MG63 (cell line): ENCODE data around the gene FMR1. TPM values are rescaled to one million over a fixed set of nuclear protein-coding genes. Genes with fewer than 3 reads are reported as not detected.

ENCODE experiments used
- DNase-seq: peaks from one replicate; pipeline ENCODE4 v3.0.0-alpha.2; 2020
- H3K27me3 ChIP-seq: fragments of 250-450 bp; sonication (Bioruptor Pico); 2 replicates; pipeline ENCODE4 v1.5.1; 2020; ENCODE audit warnings: mild to moderate bottlenecking, moderate library complexity
- H3K36me3 ChIP-seq: fragments of 250-450 bp; sonication (Bioruptor Pico); 2 replicates; pipeline ENCODE4 v1.5.1; 2020; ENCODE audit warnings: mild to moderate bottlenecking, moderate library complexity
- H3K4me3 ChIP-seq: fragments of 250-450 bp; sonication (Bioruptor Pico); 2 replicates; pipeline ENCODE4 v1.5.1; 2020; ENCODE audit warnings: mild to moderate bottlenecking, moderate library complexity
- H3K9me3 ChIP-seq: fragments of 250-450 bp; sonication (Bioruptor Pico); 2 replicates; pipeline ENCODE4 v1.5.1; 2020; ENCODE audit warnings: mild to moderate bottlenecking, moderate library complexity
- total RNA-seq: library from RNA; depleted of rRNA; stranded (reverse); fragments of >200 nt; shearing (Covaris generic); gene quantifications from 2 replicates; pipeline ENCODE4 v1.2.3, GENCODE V29; 2014; ENCODE audit warnings: low replicate concordance

Gene FMR1
- total RNA-seq, 1 experiment from 2014 or later = 20.3 TPM

DNA sequence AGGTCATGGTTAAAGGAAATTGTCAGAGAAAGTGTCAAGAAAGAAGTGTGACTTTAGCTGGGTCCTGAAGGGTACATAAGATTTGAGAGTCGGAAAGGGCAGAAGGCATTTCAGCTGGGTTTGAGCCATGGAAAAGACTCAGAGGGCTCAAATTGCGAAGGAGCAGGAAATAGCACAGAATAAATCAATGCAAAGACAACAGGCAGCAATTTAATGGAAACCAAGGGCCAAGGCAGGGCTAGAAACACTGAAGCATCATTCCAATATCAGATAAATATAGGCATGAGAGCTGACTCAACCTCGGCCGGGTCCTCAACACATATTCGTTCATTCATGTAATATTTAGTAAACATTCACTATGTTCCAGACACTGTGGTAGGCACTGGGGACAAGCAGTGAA lies 3.6 kb upstream of the FMR1 start:
- no peak for DNase-seq
- Histone ChIP-seq H3K4me3 (no peak overlapping the region), H3K27me3 (no peaks in the 10 kb centered on the region), H3K36me3 (peaks cover under 1% of the 10 kb centered on the region; the same call in 1 of the 2 replicates), H3K9me3 (no peaks in the 10 kb centered on the region)

GRCh38 chrX:147910607-147911006 lies 1.1 kb upstream of the FMR1 start:
- H3K36me3 ChIP-seq = peaks cover 3% of the 10 kb centered on the region; the same call in 1 of the 2 replicates
- no peak overlapping the region for H3K4me3 ChIP-seq
- DNase-seq = no peak
- no peaks in the 10 kb centered on the region for H3K9me3 ChIP-seq
- H3K27me3 ChIP-seq = no peaks in the 10 kb centered on the region

GRCh38 chrX:147912093-147912801 lies 528 bp downstream of the FMR1 start:
- H3K4me3 ChIP-seq = peak overlapping the region; percentile 70
- H3K27me3 ChIP-seq = no peaks in the 10 kb centered on the region
- H3K36me3 ChIP-seq = peaks cover 3% of the 10 kb centered on the region; the same call in 1 of the 2 replicates
- no peaks in the 10 kb centered on the region for H3K9me3 ChIP-seq
- DNase-seq = peak; percentile 18

- no peak for DNase-seq
- Histone ChIP-seq H3K4me3 (peak overlapping the region; percentile 70), H3K27me3 (no peaks in the 10 kb centered on the region), H3K36me3 (peaks cover 3% of the 10 kb centered on the region; the same call in 1 of the 2 replicates), H3K9me3 (no peaks in the 10 kb centered on the region)
Measured at GRCh38 chrX:147913570-147913969, 1.9 kb downstream of the FMR1 start.

DNA sequence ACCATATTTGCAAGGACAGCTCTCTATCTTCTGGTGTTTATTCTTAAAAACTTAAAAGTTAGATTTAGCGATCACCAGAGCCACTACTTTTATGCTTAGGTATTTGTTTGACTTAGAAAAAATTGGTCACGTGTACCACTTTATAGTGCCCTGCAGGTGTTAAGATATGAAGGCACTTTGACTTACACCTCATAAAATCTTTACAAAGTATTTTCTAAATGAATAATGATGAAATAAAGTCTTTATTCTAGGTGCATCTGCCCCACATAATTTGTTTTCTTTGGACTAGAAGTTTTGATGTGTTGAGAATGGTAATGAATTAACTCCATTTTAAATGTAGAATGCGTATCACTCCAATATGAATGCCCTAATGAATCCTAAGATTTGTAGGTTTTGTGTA lies 2.9 kb downstream of the FMR1 start:
- Histone ChIP-seq H3K4me3 (no peak overlapping the region; the same call in 1 of the 2 replicates), H3K36me3 (peaks cover 3% of the 10 kb centered on the region; the same call in 1 of the 2 replicates), H3K27me3 (no peaks in the 10 kb centered on the region), H3K9me3 (no peaks in the 10 kb centered on the region)
- DNase-seq = no peak

- Histone ChIP-seq H3K9me3 (no peaks in the 10 kb centered on the region), H3K36me3 (peaks cover 3% of the 10 kb centered on the region; the same call in 1 of the 2 replicates), H3K4me3 (no peak overlapping the region), H3K27me3 (no peaks in the 10 kb centered on the region)
- DNase-seq = no peak
Measured at GRCh38 chrX:147916375-147916968, 4.8 kb downstream of the FMR1 start.

GRCh38 chrX:147917700-147918695 lies 6.3 kb downstream of the FMR1 start:
- H3K4me3 ChIP-seq = no peak overlapping the region
- no peaks in the 10 kb centered on the region for H3K27me3 ChIP-seq
- DNase-seq = no peak
- H3K36me3 ChIP-seq = peaks cover 3% of the 10 kb centered on the region; the same call in 1 of the 2 replicates
- H3K9me3 ChIP-seq = no peaks in the 10 kb centered on the region

DNA sequence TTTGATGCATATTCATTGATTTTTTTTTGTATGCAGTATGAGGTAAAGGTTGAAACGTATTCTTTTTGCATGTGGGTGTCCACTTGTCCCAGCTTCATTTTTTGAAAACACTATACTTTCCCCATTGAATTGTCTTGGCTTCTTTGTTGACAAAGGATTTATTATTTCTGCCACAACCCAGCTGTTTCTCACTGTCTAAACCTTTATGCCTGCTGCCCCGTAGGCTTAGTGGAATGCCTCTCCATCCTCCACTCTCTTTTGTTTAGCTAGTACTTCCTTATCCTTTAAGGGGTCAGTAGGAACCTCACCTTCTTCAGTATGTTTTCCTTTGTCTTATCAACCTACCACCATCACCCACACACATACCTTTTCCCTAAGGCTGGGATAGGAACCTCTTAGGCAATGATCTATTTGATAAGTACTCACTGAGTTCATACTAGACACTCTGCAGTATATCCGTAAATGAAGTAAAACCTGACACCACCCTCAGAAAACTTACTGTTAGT lies 8.5 kb downstream of the FMR1 start:
- Histone ChIP-seq H3K9me3 (no peaks in the 10 kb centered on the region), H3K4me3 (no peak overlapping the region), H3K36me3 (no peaks in the 10 kb centered on the region), H3K27me3 (no peaks in the 10 kb centered on the region)
- DNase-seq = no peak

DNA sequence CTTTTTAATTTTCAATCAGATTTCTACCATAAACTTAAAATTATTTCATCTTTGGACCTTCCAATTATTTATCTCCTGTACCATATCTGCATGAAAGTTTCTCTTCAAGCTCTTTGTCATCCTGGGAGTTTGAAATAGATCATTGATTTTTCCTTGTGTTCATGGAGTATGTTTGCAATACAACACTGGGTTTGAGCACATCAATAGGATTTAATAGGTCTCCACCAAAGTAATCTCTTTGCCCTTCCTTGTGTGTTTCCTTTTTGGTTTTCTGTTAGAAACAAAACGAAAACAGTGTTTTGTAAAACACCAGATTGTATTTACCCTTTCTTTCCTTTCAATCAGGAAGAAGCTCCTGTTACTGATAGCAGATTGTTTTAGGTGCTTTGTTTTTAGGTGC lies 11.9 kb downstream of the FMR1 start:
- Histone ChIP-seq H3K36me3 (no peaks in the 10 kb centered on the region), H3K27me3 (no peaks in the 10 kb centered on the region), H3K4me3 (no peak overlapping the region), H3K9me3 (no peaks in the 10 kb centered on the region)
- DNase-seq = no peak

GRCh38 chrX:147927256-147927655 lies 15.5 kb downstream of the FMR1 start:
- H3K4me3 ChIP-seq = no peak overlapping the region
- no peaks in the 10 kb centered on the region for H3K9me3 ChIP-seq
- H3K36me3 ChIP-seq = peaks cover 4% of the 10 kb centered on the region; the same call in 1 of the 2 replicates
- no peaks in the 10 kb centered on the region for H3K27me3 ChIP-seq
- DNase-seq = no peak

GRCh38 chrX:147933815-147934214 lies 22.1 kb downstream of the FMR1 start:
- peaks cover 21% of the 10 kb centered on the region for H3K36me3 ChIP-seq
- no peak overlapping the region for H3K4me3 ChIP-seq
- H3K9me3 ChIP-seq = no peaks in the 10 kb centered on the region
- no peak for DNase-seq
- H3K27me3 ChIP-seq = no peaks in the 10 kb centered on the region

GRCh38 chrX:147935156-147935758 lies 23.5 kb downstream of the FMR1 start:
- Histone ChIP-seq H3K9me3 (no peaks in the 10 kb centered on the region), H3K4me3 (no peak overlapping the region), H3K27me3 (no peaks in the 10 kb centered on the region), H3K36me3 (peaks cover 21% of the 10 kb centered on the region)
- no peak for DNase-seq

- DNase-seq = no peak
- Histone ChIP-seq H3K27me3 (no peaks in the 10 kb centered on the region), H3K4me3 (no peak overlapping the region), H3K36me3 (peaks cover 9% of the 10 kb centered on the region), H3K9me3 (no peaks in the 10 kb centered on the region)
Measured at GRCh38 chrX:147945286-147945685, 33.6 kb downstream of the FMR1 start.

DNA sequence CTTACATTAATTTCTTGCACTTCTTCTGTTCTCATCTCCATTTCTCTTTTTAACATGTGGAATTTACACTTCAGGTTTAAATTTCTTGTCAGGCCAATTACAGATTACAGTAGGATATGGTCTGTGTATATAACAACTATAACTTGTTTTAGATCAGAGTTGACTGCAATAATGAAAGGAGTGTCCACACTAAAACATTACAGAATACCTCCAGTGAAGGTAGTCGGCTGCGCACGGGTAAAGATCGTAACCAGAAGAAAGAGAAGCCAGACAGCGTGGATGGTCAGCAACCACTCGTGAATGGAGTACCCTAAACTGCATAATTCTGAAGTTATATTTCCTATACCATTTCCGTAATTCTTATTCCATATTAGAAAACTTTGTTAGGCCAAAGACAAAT lies 36.8 kb downstream of the FMR1 start:
- no peaks in the 10 kb centered on the region for H3K9me3 ChIP-seq
- H3K36me3 ChIP-seq = peaks cover 5% of the 10 kb centered on the region
- no peaks in the 10 kb centered on the region for H3K27me3 ChIP-seq
- DNase-seq = no peak
- no peak overlapping the region for H3K4me3 ChIP-seq

DNA sequence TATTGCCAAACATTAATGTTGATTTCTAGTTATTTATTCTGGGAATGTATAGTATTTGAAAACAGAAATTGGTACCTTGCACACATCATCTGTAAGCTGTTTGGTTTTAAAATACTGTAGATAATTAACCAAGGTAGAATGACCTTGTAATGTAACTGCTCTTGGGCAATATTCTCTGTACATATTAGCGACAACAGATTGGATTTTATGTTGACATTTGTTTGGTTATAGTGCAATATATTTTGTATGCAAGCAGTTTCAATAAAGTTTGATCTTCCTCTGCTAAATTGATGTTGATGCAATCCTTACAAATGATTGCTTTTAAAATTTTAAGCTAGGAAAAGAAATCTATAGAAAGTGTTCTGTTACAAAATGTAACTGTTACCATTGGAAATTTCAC lies 38.6 kb downstream of the FMR1 start:
- Histone ChIP-seq H3K4me3 (no peak overlapping the region), H3K36me3 (peaks cover 5% of the 10 kb centered on the region)

GRCh38 chrX:147953976-147954375 lies 42.3 kb downstream of the FMR1 start:
- Histone ChIP-seq H3K27me3 (no peaks in the 10 kb centered on the region), H3K36me3 (no peaks in the 10 kb centered on the region; the same call in 1 of the 2 replicates), H3K9me3 (no peaks in the 10 kb centered on the region), H3K4me3 (no peak overlapping the region)
- no peak for DNase-seq

More for the DNA sequence above, 38.6 kb downstream of the FMR1 start:
- no peak for DNase-seq
- Histone ChIP-seq H3K9me3 (no peaks in the 10 kb centered on the region), H3K27me3 (no peaks in the 10 kb centered on the region)
